GM12878 (cell line): ENCODE results near the gene RHBDF2. TPM values are rescaled to one million over a fixed set of nuclear protein-coding genes. Genes with fewer than 3 reads are reported as not detected.

Source experiments
- ATAC-seq: fragments of 200-7000 bp; cut with Tn5 transposase; 3 replicates; pipeline ENCODE4 v1.9.1; 2020; ENCODE audit warnings: mild to moderate bottlenecking, moderate library complexity
- BruUV-seq: library from RNA; stranded (reverse); fragments of 400-500 nt; replicated peaks from 2 replicates; lab custom pipeline; 2021; lab: Mats Ljungman, UMichigan
- CTCF ChIA-PET: fragments of 300-600 bp; sonication (Branson Sonifier 250); formaldehyde crosslinking; extraction: SDS; loops from one replicate; lab custom pipeline; 2021; ENCODE audit warnings: inconsistent platforms; lab: Yijun Ruan, JAX
- POLR2A ChIA-PET: fragments of 350-600 bp; formaldehyde crosslinking; extraction: SDS; loops from one replicate; lab custom pipeline; 2021; ENCODE audit warnings: inconsistent platforms; lab: Charles Lee
- RAD21 ChIA-PET: fragments of 300-600 bp; sonication (Branson Sonifier 250); formaldehyde crosslinking; loops from one replicate; lab custom pipeline; 2023; ENCODE audit warnings: antibody characterized with exemption; ENCODE audit not compliant: unreplicated experiment; lab: Charles Lee
- SMC1A ChIA-PET: fragments of 300-600 bp; sonication (Branson Sonifier 250); formaldehyde crosslinking; loops from one replicate; lab custom pipeline; 2023; ENCODE audit not compliant: unreplicated experiment, uncharacterized antibody; lab: Charles Lee
- DNase-seq: peaks from one replicate; pipeline ENCODE4 v3.0.0-alpha.2; 2011; ENCODE audit warnings: low read depth, low spot score
- FAIRE-seq: peaks from 3 replicates; lab custom pipeline; 2011; peaks lifted over from hg19 to GRCh38; lab: Jason Lieb, UNC
- H2AFZ ChIP-seq: 2 replicates; pipeline ENCODE4 v1.6.0; 2011; ENCODE audit warnings: low read depth, low read length, control low read depth; ENCODE audit not compliant: control insufficient read depth
- H3K27ac ChIP-seq: 2 replicates; pipeline ENCODE4 v1.5.1; 2011; ENCODE audit warnings: control low read depth; ENCODE audit not compliant: control insufficient read depth, insufficient read depth
- H3K27me3 ChIP-seq, 2 experiments: replicated peaks in 1 of 2; 2 replicates each; pipeline versions ENCODE4 v1.6.0 to v1.6.1; 2011; ENCODE audit warnings: low read length in 1 of 2; ENCODE audit not compliant: control insufficient read depth in 2 of 2, insufficient read depth in 2 of 2
- H3K36me3 ChIP-seq, 2 experiments: 2 replicates each; pipeline ENCODE4 v1.5.1; 2011; ENCODE audit warnings: low read length in 1 of 2; ENCODE audit not compliant: control insufficient read depth in 2 of 2, insufficient read depth in 2 of 2
- H3K4me1 ChIP-seq: 2 replicates; pipeline ENCODE4 v1.6.1; 2011; ENCODE audit warnings: mild to moderate bottlenecking, low read length, moderate library complexity, mixed read lengths; ENCODE audit not compliant: control insufficient read depth, insufficient read depth
- H3K4me2 ChIP-seq: 2 replicates; pipeline ENCODE4 v1.6.0; 2011; ENCODE audit warnings: control low read depth; ENCODE audit not compliant: control insufficient read depth, insufficient read depth
- H3K4me3 ChIP-seq: fragments of 200-600 bp; sonication (generic); 2 replicates; pipeline ENCODE4 v1.5.1; 2016
- H3K79me2 ChIP-seq: 2 replicates; pipeline ENCODE4 v1.6.0; 2011; ENCODE audit warnings: low read length; ENCODE audit not compliant: control insufficient read depth, insufficient read depth
- H3K9ac ChIP-seq: 2 replicates; pipeline ENCODE4 v1.8.0; 2011; ENCODE audit warnings: low read length, control low read depth, mixed read lengths; ENCODE audit not compliant: control insufficient read depth, insufficient read depth
- H3K9me3 ChIP-seq: replicated peaks from 3 replicates; pipeline ENCODE4 v1.5.1; 2011; ENCODE audit warnings: mild to moderate bottlenecking, low read length; ENCODE audit not compliant: control insufficient read depth, insufficient read depth
- H4K20me1 ChIP-seq: 2 replicates; pipeline ENCODE4 v1.6.0; 2011; ENCODE audit not compliant: control insufficient read depth, insufficient read depth
- BMI1 ChIP-seq: fragments of 450-650 bp; IDR thresholded peaks from 2 replicates; pipeline ENCODE4 v1.6.1; 2016; ENCODE audit warnings: mild to moderate bottlenecking, moderate library complexity, borderline replicate concordance
- DPF2 ChIP-seq: fragments of 450-650 bp; IDR thresholded peaks from 2 replicates; pipeline ENCODE4 v1.6.1; 2017; ENCODE audit warnings: mild to moderate bottlenecking
- ESRRA ChIP-seq: IDR thresholded peaks from 2 replicates; pipeline ENCODE4 v1.6.1; 2012; ENCODE audit warnings: mild to moderate bottlenecking, low read length, improper control_type of control experiment
- IKZF2 ChIP-seq, 2 experiments: fragments of 450-650 bp; IDR thresholded peaks; 2 replicates each; pipeline ENCODE4 v1.6.1; 2017; ENCODE audit warnings: mild to moderate bottlenecking in 2 of 2, moderate library complexity in 2 of 2
- MEF2B ChIP-seq: fragments of 450-650 bp; IDR thresholded peaks from 2 replicates; pipeline ENCODE4 v1.6.1; 2018; ENCODE audit warnings: mild to moderate bottlenecking, moderate library complexity; ENCODE audit not compliant: partially characterized antibody, poor library complexity, severe bottlenecking
- NRF1 ChIP-seq: conservative IDR thresholded peaks from 2 replicates; pipeline ENCODE4 v1.6.1; 2011; ENCODE audit warnings: mild to moderate bottlenecking, low read depth, low read length, improper control_type of control experiment
- RB1 ChIP-seq: fragments of 450-650 bp; formaldehyde crosslinking; IDR thresholded peaks from 2 replicates; pipeline ENCODE4 v1.6.1; 2017; ENCODE audit warnings: mild to moderate bottlenecking, borderline replicate concordance
- STAT3 ChIP-seq: IDR thresholded peaks from 2 replicates; pipeline ENCODE4 v1.6.1; 2011; ENCODE audit warnings: low read depth, low read length, improper control_type of control experiment
- SUZ12 ChIP-seq: fragments of 200-600 bp; sonication (generic); IDR thresholded peaks from one replicate; pipeline ENCODE4 v1.6.1; 2018; ENCODE audit warnings: antibody characterized with exemption, mild to moderate bottlenecking; ENCODE audit not compliant: unreplicated experiment
- YBX1 ChIP-seq: fragments of 450-650 bp; IDR thresholded peaks from 2 replicates; pipeline ENCODE4 v1.6.1; 2016; ENCODE audit warnings: antibody characterized with exemption
- WGBS: methylation state at CpG from one replicate; pipeline ENCODE4 v1.1.6; 2016; ENCODE audit warnings: low lambda C conversion rate; ENCODE audit not compliant: insufficient replicate concordance, insufficient coverage; ENCODE audit errors: missing lambda C conversion rate; 5-methylcytosine and 5-hydroxymethylcytosine counted together
- in situ Hi-C: fragments of 300-500 bp; cut with MboI; formaldehyde crosslinking; loops from 9 replicates; pipeline ENCODE4 v1.14.3; 2018; ENCODE audit warnings: mixed read lengths
- intact Hi-C: fragments of 100-400 bp; cut with micrococcal nuclease; formaldehyde crosslinking; loops from one replicate; pipeline ENCODE4 v1.14.2; 2022; ENCODE audit not compliant: unreplicated experiment
- polyA plus RNA-seq, 11 experiments: library from polyadenylated mRNA; depleted of rRNA in 4 of 11; unstranded in 6 of 11; stranded (reverse) in 5 of 11; fragments of >200 nt; fragmentation: Nextera tagmentation in 4 of 11; fragmentation: Illumina TruSeq in 1 of 11; extraction: Ambion mirVana in 4 of 11; extraction: Trizol in 1 of 11; gene quantifications; 1 replicate in 1 of 11; 2 replicates in 10 of 11; pipeline versions ENCODE4 v1.2.1 to v1.2.3, GENCODE V29; 2011 to 2016; ENCODE audit warnings: inconsistent platforms in 2 of 11, missing spikeins in 2 of 11, low read depth in 1 of 11
- total RNA-seq, 4 experiments: library from RNA; depleted of rRNA in 3 of 4; stranded (reverse); fragments of >200 nt in 3 of 4; fragmentation: Illumina TruSeq in 1 of 4; extraction: Trizol in 1 of 4; gene quantifications; 2 replicates each; pipeline versions ENCODE4 v1.2.1 to v1.2.3, GENCODE V29; 2013 to 2021
- TF ChIP-seq, protein P1 (sequence below): fragments of 450-650 bp; formaldehyde crosslinking; IDR thresholded peaks from 2 replicates; pipeline ENCODE4 v1.4.0; 2020; ENCODE audit warnings: mild to moderate bottlenecking, moderate library complexity
- TF ChIP-seq, protein P2 (sequence below): fragments of 450-650 bp; IDR thresholded peaks from 2 replicates; pipeline ENCODE4 v1.6.1; 2016; ENCODE audit warnings: mild to moderate bottlenecking
- TF ChIP-seq, protein P3 (sequence below): fragments of 450-650 bp; IDR thresholded peaks from 2 replicates; pipeline ENCODE4 v1.6.1; 2017; ENCODE audit warnings: antibody characterized with exemption, mild to moderate bottlenecking, moderate library complexity
- TF ChIP-seq, protein P4 (sequence below), 3 experiments: IDR thresholded peaks in 2 of 3; conservative IDR thresholded peaks in 1 of 3; 2 replicates each; pipeline ENCODE4 v1.5.1; 2011; ENCODE audit warnings: low read depth in 3 of 3, low read length in 3 of 3, mild to moderate bottlenecking in 3 of 3, control low read depth in 2 of 3, moderate library complexity in 2 of 3, inconsistent platforms in 1 of 3, mixed read lengths in 1 of 3; ENCODE audit not compliant: control insufficient read depth in 2 of 3, insufficient read depth in 1 of 3; ENCODE audit errors: extremely low read depth in 1 of 3

Gene RHBDF2
- total and polyA plus RNA-seq, 10 of the 15 experiments (the other 5 are each of a cell fraction or from before 2014, with no cell fraction given): 0.97 to 43.0 (median 18.7) TPM

DNA sequence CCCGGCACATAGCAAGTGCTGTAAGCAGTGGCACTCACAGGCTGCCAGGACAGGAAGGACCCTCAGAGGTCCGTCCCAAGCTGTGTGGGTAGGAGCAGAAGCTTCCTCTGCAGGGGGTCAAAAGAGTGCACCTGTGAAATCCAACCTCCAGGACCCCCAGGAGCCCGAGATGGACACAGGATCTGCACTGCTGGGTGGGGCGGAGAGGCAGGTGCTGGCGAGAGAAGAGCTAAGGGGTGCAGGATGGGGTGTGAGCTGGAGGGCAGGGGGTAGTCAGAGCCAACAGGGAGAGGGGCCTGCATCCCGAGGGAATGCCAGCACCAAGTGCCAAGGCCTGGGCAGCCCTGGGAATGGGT lies 34.5 kb downstream of the RHBDF2 start:
- Histone ChIP-seq H3K4me2 (no peak overlapping the region), H3K9me3 (no peaks in the 10 kb centered on the region), H3K27me3 (no peaks in the 10 kb centered on the region), H3K4me1 (peaks cover 6% of the 10 kb centered on the region), H4K20me1 (no peaks in the 10 kb centered on the region), H3K27ac (no peak overlapping the region), H3K9ac (no peak overlapping the region), H3K4me3 (no peak overlapping the region), H2AFZ (no peak overlapping the region), H3K36me3 (peaks cover 0 to 2% of the 10 kb centered on the region in 2 experiments; a peak in 2 of 4 replicates), H3K79me2 (no peaks in the 10 kb centered on the region)
- BruUV-seq: no TSS peak
- DNase-seq: no peak
- FAIRE-seq: no peak
- RAD21 ChIA-PET: interaction anchor here (0.7 to 2.7 kb wide), 9 partner anchors 9 to 273 kb away, joined by 3 to 37 read pairs (median 4); partner anchors contain the start of gene RHBDF2
- intact Hi-C loops: loop anchor here (1.0 kb wide), 1 partner anchor 40 kb away; no protein-coding TSS in a partner anchor
- SMC1A ChIA-PET: interaction anchor here (0.8 to 4.6 kb wide), 13 partner anchors 8 to 45 kb away, joined by 3 to 35 read pairs (median 5); partner anchors contain the start of gene RHBDF2
- in situ Hi-C loops: loop anchor here (5.0 kb wide), 1 partner anchor 41 kb away; no protein-coding TSS in a partner anchor
- CTCF ChIA-PET: interaction anchor here (0.9 to 7.9 kb wide), 15 partner anchors 8 to 93 kb away, joined by 3 to 186 read pairs (median 4); partner anchors contain the start of gene RHBDF2
- POLR2A ChIA-PET: interaction anchor here (0.8 to 2.4 kb wide), 2 partner anchors 33 to 35 kb away, joined by 3 to 9 read pairs; partner anchors contain the start of gene RHBDF2
- 79% methylated on average over 6 of the region's 6 CpGs for WGBS
- ATAC-seq: no peak
- TF ChIP-seq, protein P1, sequence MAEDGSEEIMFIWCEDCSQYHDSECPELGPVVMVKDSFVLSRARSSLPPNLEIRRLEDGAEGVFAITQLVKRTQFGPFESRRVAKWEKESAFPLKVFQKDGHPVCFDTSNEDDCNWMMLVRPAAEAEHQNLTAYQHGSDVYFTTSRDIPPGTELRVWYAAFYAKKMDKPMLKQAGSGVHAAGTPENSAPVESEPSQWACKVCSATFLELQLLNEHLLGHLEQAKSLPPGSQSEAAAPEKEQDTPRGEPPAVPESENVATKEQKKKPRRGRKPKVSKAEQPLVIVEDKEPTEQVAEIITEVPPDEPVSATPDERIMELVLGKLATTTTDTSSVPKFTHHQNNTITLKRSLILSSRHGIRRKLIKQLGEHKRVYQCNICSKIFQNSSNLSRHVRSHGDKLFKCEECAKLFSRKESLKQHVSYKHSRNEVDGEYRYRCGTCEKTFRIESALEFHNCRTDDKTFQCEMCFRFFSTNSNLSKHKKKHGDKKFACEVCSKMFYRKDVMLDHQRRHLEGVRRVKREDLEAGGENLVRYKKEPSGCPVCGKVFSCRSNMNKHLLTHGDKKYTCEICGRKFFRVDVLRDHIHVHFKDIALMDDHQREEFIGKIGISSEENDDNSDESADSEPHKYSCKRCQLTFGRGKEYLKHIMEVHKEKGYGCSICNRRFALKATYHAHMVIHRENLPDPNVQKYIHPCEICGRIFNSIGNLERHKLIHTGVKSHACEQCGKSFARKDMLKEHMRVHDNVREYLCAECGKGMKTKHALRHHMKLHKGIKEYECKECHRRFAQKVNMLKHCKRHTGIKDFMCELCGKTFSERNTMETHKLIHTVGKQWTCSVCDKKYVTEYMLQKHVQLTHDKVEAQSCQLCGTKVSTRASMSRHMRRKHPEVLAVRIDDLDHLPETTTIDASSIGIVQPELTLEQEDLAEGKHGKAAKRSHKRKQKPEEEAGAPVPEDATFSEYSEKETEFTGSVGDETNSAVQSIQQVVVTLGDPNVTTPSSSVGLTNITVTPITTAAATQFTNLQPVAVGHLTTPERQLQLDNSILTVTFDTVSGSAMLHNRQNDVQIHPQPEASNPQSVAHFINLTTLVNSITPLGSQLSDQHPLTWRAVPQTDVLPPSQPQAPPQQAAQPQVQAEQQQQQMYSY: no peak
- no peak for TF ChIP-seq MEF2B
- no peak for TF ChIP-seq BMI1
- no peak for TF ChIP-seq ESRRA
- no peak for TF ChIP-seq STAT3
- no peak for TF ChIP-seq IKZF2 (IDR thresholded peaks at IDR 0.05)
- TF ChIP-seq, protein P2, sequence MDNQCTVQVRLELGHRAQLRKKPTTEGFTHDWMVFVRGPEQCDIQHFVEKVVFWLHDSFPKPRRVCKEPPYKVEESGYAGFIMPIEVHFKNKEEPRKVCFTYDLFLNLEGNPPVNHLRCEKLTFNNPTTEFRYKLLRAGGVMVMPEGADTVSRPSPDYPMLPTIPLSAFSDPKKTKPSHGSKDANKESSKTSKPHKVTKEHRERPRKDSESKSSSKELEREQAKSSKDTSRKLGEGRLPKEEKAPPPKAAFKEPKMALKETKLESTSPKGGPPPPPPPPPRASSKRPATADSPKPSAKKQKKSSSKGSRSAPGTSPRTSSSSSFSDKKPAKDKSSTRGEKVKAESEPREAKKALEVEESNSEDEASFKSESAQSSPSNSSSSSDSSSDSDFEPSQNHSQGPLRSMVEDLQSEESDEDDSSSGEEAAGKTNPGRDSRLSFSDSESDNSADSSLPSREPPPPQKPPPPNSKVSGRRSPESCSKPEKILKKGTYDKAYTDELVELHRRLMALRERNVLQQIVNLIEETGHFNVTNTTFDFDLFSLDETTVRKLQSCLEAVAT: no peak
- no peak for TF ChIP-seq SUZ12
- TF ChIP-seq, protein P3, sequence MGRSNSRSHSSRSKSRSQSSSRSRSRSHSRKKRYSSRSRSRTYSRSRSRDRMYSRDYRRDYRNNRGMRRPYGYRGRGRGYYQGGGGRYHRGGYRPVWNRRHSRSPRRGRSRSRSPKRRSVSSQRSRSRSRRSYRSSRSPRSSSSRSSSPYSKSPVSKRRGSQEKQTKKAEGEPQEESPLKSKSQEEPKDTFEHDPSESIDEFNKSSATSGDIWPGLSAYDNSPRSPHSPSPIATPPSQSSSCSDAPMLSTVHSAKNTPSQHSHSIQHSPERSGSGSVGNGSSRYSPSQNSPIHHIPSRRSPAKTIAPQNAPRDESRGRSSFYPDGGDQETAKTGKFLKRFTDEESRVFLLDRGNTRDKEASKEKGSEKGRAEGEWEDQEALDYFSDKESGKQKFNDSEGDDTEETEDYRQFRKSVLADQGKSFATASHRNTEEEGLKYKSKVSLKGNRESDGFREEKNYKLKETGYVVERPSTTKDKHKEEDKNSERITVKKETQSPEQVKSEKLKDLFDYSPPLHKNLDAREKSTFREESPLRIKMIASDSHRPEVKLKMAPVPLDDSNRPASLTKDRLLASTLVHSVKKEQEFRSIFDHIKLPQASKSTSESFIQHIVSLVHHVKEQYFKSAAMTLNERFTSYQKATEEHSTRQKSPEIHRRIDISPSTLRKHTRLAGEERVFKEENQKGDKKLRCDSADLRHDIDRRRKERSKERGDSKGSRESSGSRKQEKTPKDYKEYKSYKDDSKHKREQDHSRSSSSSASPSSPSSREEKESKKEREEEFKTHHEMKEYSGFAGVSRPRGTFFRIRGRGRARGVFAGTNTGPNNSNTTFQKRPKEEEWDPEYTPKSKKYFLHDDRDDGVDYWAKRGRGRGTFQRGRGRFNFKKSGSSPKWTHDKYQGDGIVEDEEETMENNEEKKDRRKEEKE: no peak
- no peak for TF ChIP-seq NRF1
- TF ChIP-seq, protein P4, sequence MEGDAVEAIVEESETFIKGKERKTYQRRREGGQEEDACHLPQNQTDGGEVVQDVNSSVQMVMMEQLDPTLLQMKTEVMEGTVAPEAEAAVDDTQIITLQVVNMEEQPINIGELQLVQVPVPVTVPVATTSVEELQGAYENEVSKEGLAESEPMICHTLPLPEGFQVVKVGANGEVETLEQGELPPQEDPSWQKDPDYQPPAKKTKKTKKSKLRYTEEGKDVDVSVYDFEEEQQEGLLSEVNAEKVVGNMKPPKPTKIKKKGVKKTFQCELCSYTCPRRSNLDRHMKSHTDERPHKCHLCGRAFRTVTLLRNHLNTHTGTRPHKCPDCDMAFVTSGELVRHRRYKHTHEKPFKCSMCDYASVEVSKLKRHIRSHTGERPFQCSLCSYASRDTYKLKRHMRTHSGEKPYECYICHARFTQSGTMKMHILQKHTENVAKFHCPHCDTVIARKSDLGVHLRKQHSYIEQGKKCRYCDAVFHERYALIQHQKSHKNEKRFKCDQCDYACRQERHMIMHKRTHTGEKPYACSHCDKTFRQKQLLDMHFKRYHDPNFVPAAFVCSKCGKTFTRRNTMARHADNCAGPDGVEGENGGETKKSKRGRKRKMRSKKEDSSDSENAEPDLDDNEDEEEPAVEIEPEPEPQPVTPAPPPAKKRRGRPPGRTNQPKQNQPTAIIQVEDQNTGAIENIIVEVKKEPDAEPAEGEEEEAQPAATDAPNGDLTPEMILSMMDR (IDR thresholded peaks at IDR 0.05 in 2 of 3, conservative IDR thresholded peaks at IDR 0.05 in 1 of 3; ENCODE audit: control insufficient read depth in 2 of 3, extremely low read depth in 1 of 3, insufficient read depth in 1 of 3, low read depth in 3 of 3, low read length in 3 of 3): no peak
- TF ChIP-seq RB1: no peak
- no peak for TF ChIP-seq DPF2
- no peak for TF ChIP-seq YBX1
